HG03521 (cell line): Measurements from ENCODE around the gene TSR2.

Source experiments
- ATAC-seq: cut with Tn5 transposase; IDR thresholded peaks from one replicate; pipeline ENCODE4 v1.9.1; 2021; ENCODE audit warnings: mild to moderate bottlenecking, moderate library complexity; ENCODE audit not compliant: unreplicated experiment

TSR2 gene, protein sequence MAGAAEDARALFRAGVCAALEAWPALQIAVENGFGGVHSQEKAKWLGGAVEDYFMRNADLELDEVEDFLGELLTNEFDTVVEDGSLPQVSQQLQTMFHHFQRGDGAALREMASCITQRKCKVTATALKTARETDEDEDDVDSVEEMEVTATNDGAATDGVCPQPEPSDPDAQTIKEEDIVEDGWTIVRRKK

DNA sequence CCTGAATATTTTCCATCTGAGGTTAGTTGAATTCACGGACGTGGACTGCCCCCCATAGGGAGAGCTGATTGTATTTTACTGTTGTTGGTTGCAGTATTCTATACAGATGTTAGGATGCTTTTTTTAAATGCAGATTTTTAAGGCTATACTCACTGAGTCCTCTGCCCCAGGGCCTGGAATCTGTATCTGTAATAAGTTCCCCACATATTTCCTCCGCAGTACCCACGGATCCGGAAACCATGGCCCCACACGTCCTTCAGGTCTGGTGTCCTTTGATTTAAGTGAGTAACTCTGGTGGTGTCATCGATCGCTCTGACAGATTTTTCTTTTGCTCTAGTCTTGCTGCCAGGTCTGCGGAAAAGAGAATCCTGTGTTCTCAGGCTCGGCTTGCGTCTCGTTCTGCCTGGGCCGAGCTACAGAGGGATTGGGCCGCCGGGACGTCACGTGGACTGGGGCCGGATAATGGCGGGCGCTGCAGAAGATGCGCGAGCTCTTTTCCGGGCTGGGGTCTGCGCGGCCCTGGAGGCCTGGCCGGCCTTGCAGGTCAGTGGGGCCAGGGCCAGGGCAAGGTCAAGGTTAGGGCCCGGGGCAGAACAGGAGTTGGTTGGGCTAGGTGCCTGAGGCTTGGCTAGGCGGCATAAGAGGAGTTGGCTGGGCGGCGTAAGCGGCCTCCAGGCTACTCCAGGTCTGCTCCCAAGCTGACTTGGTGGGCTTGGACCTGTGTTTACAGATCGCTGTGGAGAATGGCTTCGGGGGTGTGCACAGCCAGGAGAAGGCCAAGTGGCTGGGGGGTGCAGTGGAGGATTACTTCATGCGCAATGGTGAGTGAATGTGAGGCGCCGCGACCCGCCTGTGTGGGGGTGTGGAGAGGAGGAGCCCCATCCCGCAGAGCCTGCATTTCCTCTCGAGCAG is at the start of gene TSR2:
TSR2 (plus strand) TSS at position 445 of the 912 bp plus-strand sequence; CDS start at position 463, 18 bp downstream.
- peak; percentile 96 for ATAC-seq

GRCh38 chrX:54397113-54397512 is 43.1 kb upstream of the TSR2 start:
- ATAC-seq, result no peak

GRCh38 chrX:54407266-54407665 is 32.9 kb upstream of the TSR2 start:
- no peak for ATAC-seq

- no peak for ATAC-seq
Measured at GRCh38 chrX:54411732-54412131, 28.5 kb upstream of the TSR2 start.

- no peak for ATAC-seq
Measured at GRCh38 chrX:54413753-54414152, 26.5 kb upstream of the TSR2 start.

GRCh38 chrX:54415534-54416350 is 24.5 kb upstream of the TSR2 start:
- ATAC-seq, result no peak

GRCh38 chrX:54416965-54417364 is 23.2 kb upstream of the TSR2 start:
- no peak for ATAC-seq

- no peak for ATAC-seq
Measured at GRCh38 chrX:54419559-54420302, 20.5 kb upstream of the TSR2 start.

- ATAC-seq, result no peak
Measured at GRCh38 chrX:54422168-54422567, 18.0 kb upstream of the TSR2 start.

GRCh38 chrX:54423161-54423888 is 16.9 kb upstream of the TSR2 start:
- ATAC-seq, result no peak

DNA sequence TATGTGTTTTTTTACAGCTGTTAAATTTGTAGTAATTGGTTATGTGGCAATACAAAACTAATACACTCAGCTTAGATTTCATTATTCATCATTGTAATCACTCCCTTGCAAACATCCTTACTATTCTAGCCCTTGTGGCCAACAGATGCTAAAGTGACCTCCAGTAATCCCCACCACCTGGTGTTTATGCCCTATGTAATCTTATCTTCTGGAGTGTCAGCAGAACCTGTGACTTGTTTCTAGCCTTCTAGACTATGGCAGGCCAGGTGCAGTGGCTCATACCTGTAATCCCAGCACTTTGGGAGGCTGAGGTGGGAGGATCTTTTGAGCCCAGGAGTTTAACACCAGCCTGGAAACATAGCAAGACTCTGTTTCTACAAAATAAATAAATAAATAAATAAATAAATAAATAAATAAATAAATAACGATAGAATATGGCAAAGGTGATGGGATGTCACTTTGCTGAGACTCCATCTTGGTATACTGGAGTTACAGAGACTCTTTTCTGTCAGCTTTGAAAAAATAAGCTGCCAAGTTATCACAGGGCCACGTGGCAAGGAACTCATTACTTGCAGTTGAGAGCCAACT is 12.3 kb upstream of the TSR2 start:
- ATAC-seq, result no peak

GRCh38 chrX:54430519-54430918 is 9.7 kb upstream of the TSR2 start:
- no peak for ATAC-seq

- ATAC-seq, result no peak
Measured at GRCh38 chrX:54435121-54435520, 5.1 kb upstream of the TSR2 start.

GRCh38 chrX:54442790-54443189 is 2.6 kb downstream of the TSR2 start:
- ATAC-seq, result no peak

- no peak for ATAC-seq
Measured at GRCh38 chrX:54444752-54445151, 4.5 kb downstream of the TSR2 start.

GRCh38 chrX:54446084-54446483 is 5.9 kb downstream of the TSR2 start:
- ATAC-seq, result no peak

GRCh38 chrX:54447461-54447860 is 7.3 kb downstream of the TSR2 start:
- ATAC-seq, result no peak

DNA sequence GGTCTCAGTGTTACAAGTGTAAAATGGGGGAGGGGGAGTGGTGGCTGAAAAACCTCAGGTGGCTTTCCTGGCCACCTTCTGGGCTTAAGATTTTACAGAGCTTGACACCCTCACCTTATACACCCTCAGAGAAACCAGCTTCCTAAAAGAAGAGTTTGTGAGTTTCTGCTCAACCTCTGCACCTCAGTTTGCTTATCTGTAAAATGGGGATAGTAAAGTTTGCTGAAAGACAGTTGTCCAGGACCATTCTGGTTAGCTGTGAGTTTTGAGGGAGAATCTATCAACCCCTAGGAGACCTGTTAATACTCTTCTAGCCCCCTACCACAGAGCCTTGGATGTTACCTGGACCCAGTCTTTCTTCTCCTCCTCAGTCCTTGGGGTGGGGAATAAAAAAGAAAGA is 9.7 kb downstream of the TSR2 start:
- ATAC-seq, result no peak

GRCh38 chrX:54452920-54453319 is 12.7 kb downstream of the TSR2 start:
- ATAC-seq, result no peak
